Neural cell (in vitro differentiated cells): ENCODE measurements around the gene ILF2. TPM values are rescaled to one million over a fixed set of nuclear protein-coding genes. Genes with fewer than 3 reads are reported as not detected.
A peak's percentile ranks its signal among the peaks of the same experiment; 100 is the strongest.

Experiments used
- H2AFZ ChIP-seq: fragments of 200-600, 300-800 bp; sonication (generic), shearing (Covaris generic); 2 replicates; pipeline ENCODE4 v1.6.0; 2014; ENCODE audit warnings: low read depth, mild to moderate bottlenecking, antibody characterized with exemption, low read length, moderate library complexity
- H3F3A ChIP-seq: fragments of 200-600 bp; shearing (Covaris generic); 2 replicates; pipeline ENCODE4 v1.6.1; 2016; ENCODE audit warnings: mild to moderate bottlenecking, moderate library complexity, mixed read lengths, antibody characterized with exemption, low read length; ENCODE audit not compliant: insufficient read depth, poor library complexity, severe bottlenecking
- H3K27ac ChIP-seq: fragments of 200-600, 300-800 bp; sonication (generic), shearing (Covaris generic); 2 replicates; pipeline ENCODE4 v1.5.1; 2014; ENCODE audit warnings: mild to moderate bottlenecking, low read length, moderate library complexity
- H3K27me3 ChIP-seq: fragments of 300-800, 200-600 bp; sonication (generic), shearing (Covaris generic); 2 replicates; pipeline ENCODE4 v1.6.0; 2014; ENCODE audit warnings: mild to moderate bottlenecking, low read depth, low read length, moderate library complexity; ENCODE audit not compliant: insufficient read depth
- H3K36me3 ChIP-seq: fragments of 300-800, 200-600 bp; sonication (generic), shearing (Covaris generic); 2 replicates; pipeline ENCODE4 v1.5.1; 2014; ENCODE audit warnings: mild to moderate bottlenecking, antibody characterized with exemption, low read length, moderate library complexity; ENCODE audit not compliant: insufficient read depth
- H3K4me2 ChIP-seq: fragments of 300-800, 200-600 bp; sonication (generic), shearing (Covaris generic); 2 replicates; pipeline ENCODE4 v1.6.0; 2014; ENCODE audit warnings: mild to moderate bottlenecking, low read length
- H3K4me3 ChIP-seq: fragments of 300-800, 200-600 bp; sonication (generic), shearing (Covaris generic); 2 replicates; pipeline ENCODE4 v1.5.1; 2014; ENCODE audit warnings: mild to moderate bottlenecking, low read length, moderate library complexity
- H3K79me2 ChIP-seq: fragments of 200-600 bp; shearing (Covaris generic); replicated peaks from 2 replicates; pipeline ENCODE4 v1.6.0; 2014; ENCODE audit warnings: mild to moderate bottlenecking, low read length, moderate library complexity; ENCODE audit not compliant: insufficient read depth
- H3K9ac ChIP-seq: fragments of 300-800, 200-600 bp; sonication (generic), shearing (Covaris generic); 2 replicates; pipeline ENCODE4 v1.6.1; 2016; ENCODE audit warnings: mild to moderate bottlenecking, low read length, mixed read lengths
- H3K9me2 ChIP-seq: fragments of 200-600 bp; shearing (Covaris generic); 2 replicates; pipeline ENCODE4 v1.6.1; 2016; ENCODE audit warnings: mild to moderate bottlenecking, low read length, mixed read lengths; ENCODE audit not compliant: insufficient read depth
- H3K9me3 ChIP-seq: fragments of 200-600, 300-800 bp; sonication (generic), shearing (Covaris generic); 2 replicates; pipeline ENCODE4 v1.6.1; 2016; ENCODE audit warnings: mild to moderate bottlenecking, mixed run types, low read length, moderate library complexity, mixed read lengths
- H4K20me1 ChIP-seq: fragments of 200-600 bp; shearing (Covaris generic); 2 replicates; pipeline ENCODE4 v1.6.1; 2016; ENCODE audit warnings: mild to moderate bottlenecking, mixed run types; ENCODE audit not compliant: insufficient read depth
- EP300 ChIP-seq: fragments of 450-650 bp; conservative IDR thresholded peaks from 2 replicates; pipeline ENCODE4 v1.6.1; 2014; ENCODE audit warnings: antibody characterized with exemption, mild to moderate bottlenecking, moderate library complexity; ENCODE audit not compliant: poor library complexity, severe bottlenecking
- EZH2 ChIP-seq: fragments of 200-600, 300-800 bp; shearing (Covaris generic), sonication (generic); IDR thresholded peaks from 2 replicates; pipeline ENCODE4 v1.6.1; 2014; ENCODE audit warnings: antibody characterized with exemption, low read length, borderline replicate concordance, mild to moderate bottlenecking; ENCODE audit not compliant: insufficient read depth, poor library complexity, severe bottlenecking
- MXI1 ChIP-seq: fragments of 450-650 bp; conservative IDR thresholded peaks from 2 replicates; pipeline ENCODE4 v1.6.1; 2014; ENCODE audit warnings: antibody characterized with exemption, mild to moderate bottlenecking; ENCODE audit not compliant: poor library complexity, severe bottlenecking
- POLR2AphosphoS5 ChIP-seq: IDR thresholded peaks from 2 replicates; pipeline ENCODE4 v1.6.1; 2012
- RAD21 ChIP-seq: fragments of 450-650 bp; conservative IDR thresholded peaks from 2 replicates; pipeline ENCODE4 v1.6.1; 2014; ENCODE audit warnings: antibody characterized with exemption, mild to moderate bottlenecking, moderate library complexity
- SMC3 ChIP-seq: fragments of 450-650 bp; conservative IDR thresholded peaks from 2 replicates; pipeline ENCODE4 v1.6.1; 2014; ENCODE audit warnings: antibody characterized with exemption, mild to moderate bottlenecking, moderate library complexity; ENCODE audit not compliant: poor library complexity
- TAF1 ChIP-seq: IDR thresholded peaks from 2 replicates; pipeline ENCODE4 v1.6.1; 2012; ENCODE audit warnings: low read depth
- polyA plus RNA-seq: library from polyadenylated mRNA; depleted of rRNA; stranded (reverse); fragments of >200 nt; gene quantifications from 2 replicates; pipeline ENCODE4 v1.2.3, GENCODE V29; 2014
- TF ChIP-seq, protein P1 (sequence below): IDR thresholded peaks from 2 replicates; pipeline ENCODE4 v1.6.1; 2012; ENCODE audit warnings: borderline replicate concordance
- TF ChIP-seq, protein P2 (sequence below): fragments of 450-650 bp; IDR thresholded peaks from 2 replicates; pipeline ENCODE4 v1.5.1; 2014; ENCODE audit warnings: antibody characterized with exemption, mild to moderate bottlenecking, moderate library complexity; ENCODE audit not compliant: poor library complexity, severe bottlenecking

The ILF2 gene
- polyA plus RNA-seq, 1 donor from 2014 or later: 410 TPM

DNA sequence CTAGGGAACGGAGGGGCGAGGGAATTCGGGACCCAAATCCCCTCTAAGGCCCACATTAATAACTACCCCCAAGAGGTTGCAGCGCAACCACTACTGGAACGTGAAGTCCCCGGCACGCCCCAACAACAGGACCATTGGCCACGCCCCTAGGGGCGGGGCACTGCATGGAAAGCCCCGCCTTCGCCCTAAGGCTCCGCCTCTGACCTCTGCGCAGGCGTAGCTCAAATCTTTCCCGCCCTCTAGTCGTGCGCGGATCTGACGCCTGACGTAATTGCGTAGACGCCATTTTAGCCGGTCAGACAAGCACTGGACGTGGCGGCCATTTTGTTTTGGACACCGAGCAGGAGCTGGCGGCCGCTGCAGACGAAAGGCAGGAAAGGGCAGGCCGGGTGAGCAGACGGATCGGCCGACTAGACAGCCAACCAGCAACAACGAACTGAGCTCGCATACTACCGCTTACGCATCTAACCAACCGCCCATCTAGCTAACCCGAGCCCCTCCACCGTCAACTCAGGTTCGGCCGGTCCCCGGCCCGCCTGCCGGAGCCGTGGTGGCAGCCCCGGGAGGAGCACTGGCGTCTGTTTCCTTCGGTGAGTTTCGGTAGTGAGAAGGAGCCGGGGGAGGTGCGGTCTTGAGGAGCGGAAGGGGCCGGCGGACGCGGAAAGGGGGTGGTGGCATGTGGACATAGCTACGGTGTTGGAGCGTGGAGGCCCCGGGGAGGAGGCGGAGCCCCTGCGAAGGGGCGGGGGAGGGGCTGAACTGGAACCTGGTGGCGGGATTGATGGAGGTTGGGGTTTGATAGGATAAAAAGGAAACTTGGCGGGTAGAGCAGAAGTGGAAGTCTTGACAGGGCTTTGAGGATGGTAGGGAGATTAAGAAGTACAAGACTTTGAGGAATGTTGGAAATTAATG lies 36.8 kb downstream of the ILF2 start, which contains the start of gene CHTOP:
TSS of gene CHTOP (plus strand) at position 313 of the 912 bp plus-strand sequence. CDS start 2,523 bp downstream, outside the sequence.
- Histone ChIP-seq H3F3A (no peaks in the 10 kb centered on the region), H3K4me2 (peak within 1 kb of the TSS; percentile 51), H3K27ac (peak within 1 kb of the TSS; percentile 100), H3K9me2 (no peaks in the 10 kb centered on the region), H2AFZ (peak within 1 kb of the TSS; percentile 86), H3K4me3 (peak within 1 kb of the TSS; percentile 79), H3K9me3 (no peaks in the 10 kb centered on the region), H3K9ac (peak within 1 kb of the TSS; percentile 100), H3K36me3 (peaks cover 8% of the 10 kb centered on the region), H3K79me2 (peaks cover 31% of the 10 kb centered on the region), H4K20me1 (no peaks in the 10 kb centered on the region), H3K27me3 (no peaks in the 10 kb centered on the region)
- peak; percentile 82 for TF ChIP-seq MXI1
- TF ChIP-seq, protein P1, sequence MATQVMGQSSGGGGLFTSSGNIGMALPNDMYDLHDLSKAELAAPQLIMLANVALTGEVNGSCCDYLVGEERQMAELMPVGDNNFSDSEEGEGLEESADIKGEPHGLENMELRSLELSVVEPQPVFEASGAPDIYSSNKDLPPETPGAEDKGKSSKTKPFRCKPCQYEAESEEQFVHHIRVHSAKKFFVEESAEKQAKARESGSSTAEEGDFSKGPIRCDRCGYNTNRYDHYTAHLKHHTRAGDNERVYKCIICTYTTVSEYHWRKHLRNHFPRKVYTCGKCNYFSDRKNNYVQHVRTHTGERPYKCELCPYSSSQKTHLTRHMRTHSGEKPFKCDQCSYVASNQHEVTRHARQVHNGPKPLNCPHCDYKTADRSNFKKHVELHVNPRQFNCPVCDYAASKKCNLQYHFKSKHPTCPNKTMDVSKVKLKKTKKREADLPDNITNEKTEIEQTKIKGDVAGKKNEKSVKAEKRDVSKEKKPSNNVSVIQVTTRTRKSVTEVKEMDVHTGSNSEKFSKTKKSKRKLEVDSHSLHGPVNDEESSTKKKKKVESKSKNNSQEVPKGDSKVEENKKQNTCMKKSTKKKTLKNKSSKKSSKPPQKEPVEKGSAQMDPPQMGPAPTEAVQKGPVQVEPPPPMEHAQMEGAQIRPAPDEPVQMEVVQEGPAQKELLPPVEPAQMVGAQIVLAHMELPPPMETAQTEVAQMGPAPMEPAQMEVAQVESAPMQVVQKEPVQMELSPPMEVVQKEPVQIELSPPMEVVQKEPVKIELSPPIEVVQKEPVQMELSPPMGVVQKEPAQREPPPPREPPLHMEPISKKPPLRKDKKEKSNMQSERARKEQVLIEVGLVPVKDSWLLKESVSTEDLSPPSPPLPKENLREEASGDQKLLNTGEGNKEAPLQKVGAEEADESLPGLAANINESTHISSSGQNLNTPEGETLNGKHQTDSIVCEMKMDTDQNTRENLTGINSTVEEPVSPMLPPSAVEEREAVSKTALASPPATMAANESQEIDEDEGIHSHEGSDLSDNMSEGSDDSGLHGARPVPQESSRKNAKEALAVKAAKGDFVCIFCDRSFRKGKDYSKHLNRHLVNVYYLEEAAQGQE: peak; percentile 91
- TF ChIP-seq RAD21: peak; percentile 40
- TF ChIP-seq, protein P2, sequence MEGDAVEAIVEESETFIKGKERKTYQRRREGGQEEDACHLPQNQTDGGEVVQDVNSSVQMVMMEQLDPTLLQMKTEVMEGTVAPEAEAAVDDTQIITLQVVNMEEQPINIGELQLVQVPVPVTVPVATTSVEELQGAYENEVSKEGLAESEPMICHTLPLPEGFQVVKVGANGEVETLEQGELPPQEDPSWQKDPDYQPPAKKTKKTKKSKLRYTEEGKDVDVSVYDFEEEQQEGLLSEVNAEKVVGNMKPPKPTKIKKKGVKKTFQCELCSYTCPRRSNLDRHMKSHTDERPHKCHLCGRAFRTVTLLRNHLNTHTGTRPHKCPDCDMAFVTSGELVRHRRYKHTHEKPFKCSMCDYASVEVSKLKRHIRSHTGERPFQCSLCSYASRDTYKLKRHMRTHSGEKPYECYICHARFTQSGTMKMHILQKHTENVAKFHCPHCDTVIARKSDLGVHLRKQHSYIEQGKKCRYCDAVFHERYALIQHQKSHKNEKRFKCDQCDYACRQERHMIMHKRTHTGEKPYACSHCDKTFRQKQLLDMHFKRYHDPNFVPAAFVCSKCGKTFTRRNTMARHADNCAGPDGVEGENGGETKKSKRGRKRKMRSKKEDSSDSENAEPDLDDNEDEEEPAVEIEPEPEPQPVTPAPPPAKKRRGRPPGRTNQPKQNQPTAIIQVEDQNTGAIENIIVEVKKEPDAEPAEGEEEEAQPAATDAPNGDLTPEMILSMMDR: no peak
- TF ChIP-seq EP300: peak; percentile 73
- no peak for TF ChIP-seq EZH2
- TF ChIP-seq POLR2AphosphoS5: peak; percentile 100
- TF ChIP-seq SMC3: peak; percentile 46
- TF ChIP-seq TAF1: peak; percentile 91

DNA sequence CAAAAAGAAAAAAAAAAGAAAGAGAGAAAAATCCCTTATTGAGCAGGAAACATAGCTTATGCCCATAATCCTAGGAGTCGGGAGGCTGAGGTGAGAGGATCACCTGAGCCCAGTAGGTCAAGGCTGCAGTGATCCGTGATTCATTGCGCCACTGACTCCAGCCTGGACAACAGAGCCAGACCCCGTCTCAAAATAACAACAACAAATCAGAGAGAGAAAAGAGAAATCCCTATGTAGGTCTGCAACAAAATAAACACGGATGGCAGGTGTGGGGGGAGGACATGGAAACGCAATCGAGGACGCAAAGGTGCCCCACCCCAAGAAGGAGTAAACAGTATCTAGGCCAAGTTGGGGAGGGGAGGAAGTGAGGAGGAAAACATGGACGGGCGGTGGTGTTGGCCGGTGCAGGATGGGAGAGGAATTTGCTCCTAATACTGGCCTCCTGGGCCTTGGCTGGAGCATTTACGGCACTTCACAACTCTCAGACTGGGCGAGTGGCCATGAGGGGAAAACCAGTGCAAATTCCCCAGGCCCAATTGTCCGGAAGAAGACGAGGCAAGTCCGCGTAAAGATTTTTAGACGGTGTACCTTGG lies 37.5 kb downstream of the ILF2 start:
- Histone ChIP-seq H3K9me2 (no peaks in the 10 kb centered on the region), H3K9ac (no peak overlapping the region), H3K27me3 (no peaks in the 10 kb centered on the region), H3K9me3 (no peaks in the 10 kb centered on the region), H4K20me1 (no peaks in the 10 kb centered on the region), H3K27ac (no peak overlapping the region), H3K79me2 (peaks cover 31% of the 10 kb centered on the region), H3K4me3 (peak overlapping the region; percentile 79), H3K4me2 (no peak overlapping the region), H2AFZ (no peak overlapping the region), H3F3A (no peaks in the 10 kb centered on the region), H3K36me3 (peaks cover 8% of the 10 kb centered on the region)
- TF ChIP-seq, protein P2: no peak
- TF ChIP-seq EP300 (no peak), POLR2AphosphoS5 (no peak), EZH2 (no peak), RAD21 (no peak), TAF1 (no peak), MXI1 (no peak)
- TF ChIP-seq, protein P1: no peak
